Mesendoderm (in vitro differentiated cells): ENCODE results near the gene LMO1.

ENCODE experiments used
- DNase-seq: peaks from one replicate; pipeline ENCODE4 v3.0.0; 2013
- H2AK5ac ChIP-seq: 2 replicates; pipeline ENCODE4 v1.6.1; 2013; ENCODE audit warnings: low read length, inconsistent platforms
- H2BK120ac ChIP-seq: 2 replicates; pipeline ENCODE4 v1.6.1; 2013; ENCODE audit warnings: low read depth, mild to moderate bottlenecking, low read length, moderate library complexity, mixed read lengths
- H2BK15ac ChIP-seq: replicated peaks from 2 replicates; pipeline ENCODE4 v1.6.1; 2013; ENCODE audit warnings: low read depth, mild to moderate bottlenecking, moderate library complexity
- H2BK5ac ChIP-seq: 2 replicates; pipeline ENCODE4 v1.6.1; 2013; ENCODE audit warnings: low read length, inconsistent platforms
- H3K18ac ChIP-seq: 2 replicates; pipeline ENCODE4 v1.6.1; 2013; ENCODE audit warnings: mild to moderate bottlenecking, low read length, mixed read lengths
- H3K23ac ChIP-seq: one replicate; pipeline ENCODE4 v1.6.1; 2013; ENCODE audit warnings: low read length
- H3K27ac ChIP-seq: 2 replicates; pipeline ENCODE4 v1.5.1; 2013; ENCODE audit warnings: low read depth, mild to moderate bottlenecking, inconsistent platforms, low read length, moderate library complexity
- H3K27me3 ChIP-seq: 2 replicates; pipeline ENCODE4 v1.6.1; 2013; ENCODE audit warnings: low read length, control low read depth, mild to moderate bottlenecking, inconsistent platforms; ENCODE audit not compliant: insufficient read depth, poor library complexity
- H3K36me3 ChIP-seq: 2 replicates; pipeline ENCODE4 v1.6.1; 2013; ENCODE audit warnings: low read length, inconsistent platforms; ENCODE audit not compliant: control insufficient read depth, insufficient read depth
- H3K4ac ChIP-seq: one replicate; pipeline ENCODE4 v1.6.1; 2013; ENCODE audit warnings: low read depth, mild to moderate bottlenecking, low read length, moderate library complexity
- H3K4me1 ChIP-seq: 2 replicates; pipeline ENCODE4 v1.6.1; 2013; ENCODE audit warnings: low read depth, low read length, inconsistent platforms; ENCODE audit not compliant: control insufficient read depth
- H3K4me2 ChIP-seq: 2 replicates; pipeline ENCODE4 v1.6.1; 2013; ENCODE audit warnings: low read length
- H3K4me3 ChIP-seq: 2 replicates; pipeline ENCODE4 v1.5.1; 2013; ENCODE audit warnings: mild to moderate bottlenecking, low read length
- H3K56ac ChIP-seq: one replicate; pipeline ENCODE4 v1.6.1; 2013; ENCODE audit warnings: low read length
- H3K79me1 ChIP-seq: 2 replicates; pipeline ENCODE4 v1.6.1; 2013; ENCODE audit warnings: low read length, inconsistent platforms
- H3K79me2 ChIP-seq: 2 replicates; pipeline ENCODE4 v1.6.1; 2013; ENCODE audit warnings: mild to moderate bottlenecking, low read length; ENCODE audit not compliant: control insufficient read depth, insufficient read depth
- H3K9ac ChIP-seq: 2 replicates; pipeline ENCODE4 v1.6.1; 2013; ENCODE audit warnings: low read length, inconsistent platforms
- H4K5ac ChIP-seq: one replicate; pipeline ENCODE4 v1.6.1; 2013; ENCODE audit warnings: low read length
- H4K8ac ChIP-seq: one replicate; pipeline ENCODE4 v1.6.1; 2013; ENCODE audit warnings: low read depth, mild to moderate bottlenecking, control low read depth, low read length, moderate library complexity
- WGBS: extraction: QIAGEN DNeasy Blood & Tissue Kit; methylation state at CpG from one replicate; pipeline ENCODE4 v1.1.7; 2013; ENCODE audit warnings: low lambda C conversion rate, missing lambda C conversion rate; ENCODE audit not compliant: insufficient coverage; ENCODE audit errors: extremely low coverage; 5-methylcytosine and 5-hydroxymethylcytosine counted together

LMO1 gene

GRCh38 chr11:8307601-8308000 is 43.9 kb upstream of the LMO1 start:
- no peak overlapping the region for H3K4me2 ChIP-seq
- no peak overlapping the region for H3K56ac ChIP-seq
- H3K27ac ChIP-seq = no peak overlapping the region
- H4K8ac ChIP-seq = no peak overlapping the region
- no peaks in the 10 kb centered on the region for H3K27me3 ChIP-seq
- no peaks in the 10 kb centered on the region for H3K4me1 ChIP-seq
- no peak overlapping the region for H2BK15ac ChIP-seq
- H3K4ac ChIP-seq = no peak overlapping the region
- no peak overlapping the region for H3K23ac ChIP-seq
- H3K79me1 ChIP-seq = no peaks in the 10 kb centered on the region
- no peak overlapping the region for H3K9ac ChIP-seq
- DNase-seq = no peak
- no peak overlapping the region for H3K18ac ChIP-seq
- no peak overlapping the region for H2BK120ac ChIP-seq
- no peak overlapping the region for H3K4me3 ChIP-seq
- WGBS = no CpG with 5 or more reads among the region's 8 CpGs
- H2BK5ac ChIP-seq = no peak overlapping the region
- H2AK5ac ChIP-seq = no peak overlapping the region
- no peaks in the 10 kb centered on the region for H3K36me3 ChIP-seq
- H3K79me2 ChIP-seq = no peaks in the 10 kb centered on the region
- H4K5ac ChIP-seq = no peak overlapping the region

GRCh38 chr11:8301622-8302021 is 37.9 kb upstream of the LMO1 start:
- no peak overlapping the region for H2AK5ac ChIP-seq
- no peaks in the 10 kb centered on the region for H3K79me2 ChIP-seq
- no peak overlapping the region for H3K27ac ChIP-seq
- WGBS = no CpG with 5 or more reads among the region's 2 CpGs
- H3K36me3 ChIP-seq = no peaks in the 10 kb centered on the region
- H3K79me1 ChIP-seq = no peaks in the 10 kb centered on the region
- no peak overlapping the region for H2BK5ac ChIP-seq
- H3K4me3 ChIP-seq = no peak overlapping the region
- H3K9ac ChIP-seq = no peak overlapping the region
- no peak overlapping the region for H2BK120ac ChIP-seq
- no peak overlapping the region for H4K8ac ChIP-seq
- H4K5ac ChIP-seq = no peak overlapping the region
- H3K18ac ChIP-seq = no peak overlapping the region
- no peaks in the 10 kb centered on the region for H3K27me3 ChIP-seq
- H3K4ac ChIP-seq = no peak overlapping the region
- H3K4me2 ChIP-seq = no peak overlapping the region
- no peaks in the 10 kb centered on the region for H3K4me1 ChIP-seq
- no peak overlapping the region for H3K23ac ChIP-seq
- no peak overlapping the region for H3K56ac ChIP-seq
- no peak for DNase-seq
- no peak overlapping the region for H2BK15ac ChIP-seq

GRCh38 chr11:8298801-8299786 is 35.4 kb upstream of the LMO1 start:
- H2AK5ac ChIP-seq = no peak overlapping the region
- no peak overlapping the region for H3K18ac ChIP-seq
- no peak overlapping the region for H3K4me3 ChIP-seq
- no peak overlapping the region for H3K4ac ChIP-seq
- no peak overlapping the region for H3K56ac ChIP-seq
- H3K9ac ChIP-seq = no peak overlapping the region
- no peak overlapping the region for H4K5ac ChIP-seq
- H2BK15ac ChIP-seq = no peak overlapping the region
- H3K4me1 ChIP-seq = no peaks in the 10 kb centered on the region
- no peak overlapping the region for H3K27ac ChIP-seq
- no peaks in the 10 kb centered on the region for H3K79me1 ChIP-seq
- H3K36me3 ChIP-seq = no peaks in the 10 kb centered on the region
- DNase-seq = no peak
- WGBS = no CpG with 5 or more reads among the region's 13 CpGs
- H4K8ac ChIP-seq = no peak overlapping the region
- H3K79me2 ChIP-seq = no peaks in the 10 kb centered on the region
- no peak overlapping the region for H3K23ac ChIP-seq
- no peak overlapping the region for H3K4me2 ChIP-seq
- H2BK5ac ChIP-seq = no peak overlapping the region
- no peaks in the 10 kb centered on the region for H3K27me3 ChIP-seq
- H2BK120ac ChIP-seq = no peak overlapping the region

- Histone ChIP-seq H3K4me3 (no peak overlapping the region), H2AK5ac (no peak overlapping the region)
- DNase-seq = no peak
Observed at GRCh38 chr11:8297781-8298440, 34.2 kb upstream of the LMO1 start.

GRCh38 chr11:8296872-8297271 is 33.2 kb upstream of the LMO1 start:
- Histone ChIP-seq H4K5ac (no peak overlapping the region), H3K4ac (no peak overlapping the region), H3K27ac (no peak overlapping the region), H3K18ac (no peak overlapping the region), H2BK15ac (no peak overlapping the region), H3K9ac (no peak overlapping the region), H3K4me2 (no peak overlapping the region), H2BK5ac (no peak overlapping the region), H3K4me3 (no peak overlapping the region), H4K8ac (no peak overlapping the region), H3K36me3 (no peaks in the 10 kb centered on the region), H3K27me3 (no peaks in the 10 kb centered on the region), H3K4me1 (no peaks in the 10 kb centered on the region), H3K23ac (no peak overlapping the region), H3K56ac (no peak overlapping the region), H3K79me2 (no peaks in the 10 kb centered on the region), H2BK120ac (no peak overlapping the region), H3K79me1 (no peaks in the 10 kb centered on the region), H2AK5ac (no peak overlapping the region)
- DNase-seq = no peak
- no CpG with 5 or more reads among the region's 5 CpGs for WGBS

More at GRCh38 chr11:8297781-8298440, 34.2 kb upstream of the LMO1 start:
- Histone ChIP-seq H3K23ac (no peak overlapping the region), H3K27me3 (no peaks in the 10 kb centered on the region), H4K5ac (no peak overlapping the region), H3K79me2 (no peaks in the 10 kb centered on the region), H3K18ac (no peak overlapping the region), H4K8ac (no peak overlapping the region), H3K4ac (no peak overlapping the region), H3K56ac (no peak overlapping the region), H3K36me3 (no peaks in the 10 kb centered on the region), H3K27ac (no peak overlapping the region), H2BK120ac (no peak overlapping the region), H3K4me1 (no peaks in the 10 kb centered on the region), H3K9ac (no peak overlapping the region), H2BK5ac (no peak overlapping the region), H2BK15ac (no peak overlapping the region), H3K4me2 (no peak overlapping the region), H3K79me1 (no peaks in the 10 kb centered on the region)
- WGBS = no CpG with 5 or more reads among the region's 5 CpGs
